Activated CD4-positive, CD25-positive, alpha-beta regulatory T cell treated with anti-CD3 and anti-CD28 coated beads, Interleukin-2, amount 50 U/mL, for 72 hours (primary cell): ENCODE data around the gene PWWP2B.

Source experiments
- DNase-seq: peaks from one replicate; pipeline ENCODE4 v3.0.0; 2021

PWWP2B gene

GRCh38 chr10:132397036-132397541 is at the start of gene PWWP2B:
TSS of gene PWWP2B (plus strand) at chr10:132397200. CDS start at chr10:132397227, 27 bp downstream.
- peak; percentile 55 for DNase-seq

- no peak for DNase-seq
These were observed 49.6 kb upstream of the PWWP2B start for GRCh38 chr10:132347211-132347930.

GRCh38 chr10:132347931-132348267 is 49.1 kb upstream of the PWWP2B start:
- DNase-seq = no peak

GRCh38 chr10:132349766-132350165 is 47.2 kb upstream of the PWWP2B start:
- no peak for DNase-seq

- no peak for DNase-seq
These were observed 46.6 kb upstream of the PWWP2B start for GRCh38 chr10:132350391-132350790.

GRCh38 chr10:132350946-132351345 is 46.1 kb upstream of the PWWP2B start:
- DNase-seq = no peak

- DNase-seq = no peak
These were observed 45.4 kb upstream of the PWWP2B start for GRCh38 chr10:132351611-132352010.

GRCh38 chr10:132352462-132353308 is 44.3 kb upstream of the PWWP2B start:
- peak; percentile 80 for DNase-seq

GRCh38 chr10:132353456-132354355 is 43.3 kb upstream of the PWWP2B start:
- no peak for DNase-seq

- no peak for DNase-seq
These were observed 42.5 kb upstream of the PWWP2B start for GRCh38 chr10:132354356-132355094.

- DNase-seq = no peak
These were observed 41.7 kb upstream of the PWWP2B start for GRCh38 chr10:132355297-132355696.

- DNase-seq = no peak
These were observed 41.2 kb upstream of the PWWP2B start for GRCh38 chr10:132355754-132356153.

- no peak for DNase-seq
These were observed 40.3 kb upstream of the PWWP2B start for GRCh38 chr10:132356621-132357195.

GRCh38 chr10:132357286-132358058 is 39.5 kb upstream of the PWWP2B start:
- DNase-seq = no peak

- no peak for DNase-seq
These were observed 37.5 kb upstream of the PWWP2B start for GRCh38 chr10:132359305-132360040.

- DNase-seq = peak; percentile 49
These were observed 36.1 kb upstream of the PWWP2B start for GRCh38 chr10:132360766-132361447.

GRCh38 chr10:132361581-132362101 is 35.4 kb upstream of the PWWP2B start:
- peak; percentile 25 for DNase-seq

GRCh38 chr10:132362151-132362611 is 34.8 kb upstream of the PWWP2B start:
- peak; percentile 19 for DNase-seq

GRCh38 chr10:132363376-132363775 is 33.6 kb upstream of the PWWP2B start:
- DNase-seq = peak; percentile 19
